Dedifferentiated amniotic fluid mesenchymal stem cell (primary cell): ENCODE data around the gene CBLL2.
"Not testable (repeated sequence)": the region's sequence is repeated elsewhere in the genome, so short reads cannot be mapped to it uniquely, and the experiment has no call there.

Source experiments
- DNase-seq: peaks from one replicate; pipeline ENCODE4 v3.0.0-alpha.2; 2016; ENCODE audit errors: extremely low spot score

CBLL2 gene

GRCh38 chrX:22272613-22273012 is at the start of gene CBLL2:
CBLL2 (plus strand) TSS chrX:22272913; CDS start chrX:22272992, 79 bp downstream.
- no peak for DNase-seq

GRCh38 chrX:22234380-22234779 is 38.3 kb upstream of the CBLL2 start:
- DNase-seq = no peak

GRCh38 chrX:22237479-22237878 is 35.2 kb upstream of the CBLL2 start:
- no peak for DNase-seq

- no peak for DNase-seq
These were observed 26.1 kb upstream of the CBLL2 start for GRCh38 chrX:22246620-22247019.

GRCh38 chrX:22247169-22247568 is 25.5 kb upstream of the CBLL2 start:
- no peak for DNase-seq

- no peak for DNase-seq
These were observed 24.3 kb upstream of the CBLL2 start for GRCh38 chrX:22248401-22248800.

GRCh38 chrX:22249371-22249770 is 23.3 kb upstream of the CBLL2 start:
- no peak for DNase-seq

- no peak for DNase-seq
These were observed 4.0 kb upstream of the CBLL2 start for GRCh38 chrX:22268706-22269105.

- no peak for DNase-seq
These were observed 1.1 kb downstream of the CBLL2 start for GRCh38 chrX:22273714-22274317.

- DNase-seq = no peak
These were observed 4.1 kb downstream of the CBLL2 start for GRCh38 chrX:22276781-22277180.

GRCh38 chrX:22278375-22278774 is 5.7 kb downstream of the CBLL2 start:
- DNase-seq = no peak

GRCh38 chrX:22289209-22289608 is 16.5 kb downstream of the CBLL2 start:
- DNase-seq = not testable (repeated sequence)

- DNase-seq = peak; percentile 64
These were observed 24.2 kb downstream of the CBLL2 start for GRCh38 chrX:22296871-22297270.

- DNase-seq = peak; percentile 86
These were observed 27.4 kb downstream of the CBLL2 start for GRCh38 chrX:22300130-22300529.

GRCh38 chrX:22310779-22311178 is 38.1 kb downstream of the CBLL2 start:
- DNase-seq = no peak

- DNase-seq = no peak
These were observed 41.1 kb downstream of the CBLL2 start for GRCh38 chrX:22313766-22314165.

GRCh38 chrX:22314211-22314610 is 41.5 kb downstream of the CBLL2 start:
- DNase-seq = no peak

- no peak for DNase-seq
These were observed 42.0 kb downstream of the CBLL2 start for GRCh38 chrX:22314692-22315091.

- DNase-seq = no peak
These were observed 42.4 kb downstream of the CBLL2 start for GRCh38 chrX:22315151-22315550.

- no peak for DNase-seq
These were observed 47.6 kb downstream of the CBLL2 start for GRCh38 chrX:22320236-22320873.

- peak; percentile 33 for DNase-seq
These were observed 50.8 kb downstream of the CBLL2 start for GRCh38 chrX:22323541-22323940.
